IPS DF 4.7 (cell line): Measurements from ENCODE around the gene FAM163A.
"Not testable (repeated sequence)": the region's sequence is repeated elsewhere in the genome, so short reads cannot be mapped to it uniquely, and the experiment has no call there.

Experiments used
- DNase-seq: peaks from one replicate; pipeline ENCODE4 v3.0.0-alpha.2; 2013; ENCODE audit warnings: low spot score; ENCODE audit errors: extremely low read depth

The FAM163A gene

DNA sequence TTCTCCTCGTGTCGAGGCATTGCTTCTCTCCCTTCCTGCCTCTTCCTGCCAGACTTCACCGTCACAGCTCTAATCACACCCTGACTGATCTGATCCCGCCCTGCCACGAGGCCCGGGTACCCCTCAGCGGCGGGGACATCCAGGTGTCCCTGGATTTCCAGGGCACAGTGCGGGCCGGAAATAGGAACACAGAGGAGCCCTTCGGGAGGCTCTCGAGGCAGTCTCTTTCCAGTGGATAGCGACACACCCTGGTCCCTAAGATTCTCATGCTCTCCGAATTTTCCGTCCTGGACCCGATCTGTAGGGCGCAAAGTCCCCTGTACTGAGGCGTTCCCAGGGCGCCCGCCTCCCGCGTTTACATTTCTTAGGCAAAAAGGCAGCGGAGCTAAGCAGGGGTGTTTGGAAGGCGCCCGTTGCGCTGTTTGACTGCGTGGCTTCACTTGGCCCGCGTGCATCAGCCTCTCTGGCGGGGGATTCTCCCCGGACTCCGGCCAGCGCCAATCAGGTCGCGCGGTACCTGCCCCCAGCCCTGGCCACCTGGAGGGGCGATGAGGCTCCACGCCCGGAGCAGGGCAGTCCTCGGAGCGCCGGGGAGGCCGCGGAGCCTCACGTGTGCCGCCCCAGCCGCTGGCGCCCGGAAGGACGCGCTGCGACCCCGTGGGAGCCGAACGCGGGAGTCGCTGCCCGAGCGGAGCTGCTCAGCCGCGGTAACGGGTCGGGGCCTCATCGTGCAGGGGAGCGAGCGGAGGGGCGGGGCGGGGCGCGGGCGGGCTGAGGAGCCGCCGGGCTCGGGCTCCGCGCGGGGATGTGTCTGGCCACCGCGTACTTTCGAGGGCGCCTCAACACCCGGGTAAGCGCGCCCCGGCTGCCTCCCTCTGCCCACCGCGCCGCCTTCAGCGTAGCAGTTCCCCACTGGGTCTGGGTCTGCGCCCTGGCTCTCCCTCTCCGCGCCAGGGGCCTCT is at the start of gene FAM163A:
Gene FAM163A, plus strand, starts transcription at position 575 of the 962 bp plus-strand sequence. CDS start 69,807 bp downstream, outside the sequence.
- DNase-seq = no peak

DNA sequence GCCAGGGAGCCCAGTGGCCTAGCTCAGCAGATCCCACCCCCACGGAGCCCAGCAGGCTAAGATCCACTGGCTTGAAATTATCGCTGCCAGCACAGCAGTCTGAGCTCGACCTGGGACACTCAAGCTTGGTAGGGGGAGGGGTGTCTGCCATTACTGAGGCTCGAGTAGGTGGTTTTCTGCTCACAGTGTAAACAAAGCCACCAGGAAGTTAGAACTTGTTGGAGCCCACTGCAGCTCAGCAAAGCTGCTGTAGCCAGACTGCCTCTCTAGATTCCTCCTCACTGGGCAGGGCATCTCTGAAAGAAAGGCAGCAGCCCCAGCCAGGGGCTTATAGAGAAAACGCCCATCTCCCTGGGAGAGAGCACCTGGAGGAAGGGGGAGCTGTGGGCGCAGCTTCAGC is 48.6 kb upstream of the FAM163A start:
- not testable (repeated sequence) for DNase-seq

DNA sequence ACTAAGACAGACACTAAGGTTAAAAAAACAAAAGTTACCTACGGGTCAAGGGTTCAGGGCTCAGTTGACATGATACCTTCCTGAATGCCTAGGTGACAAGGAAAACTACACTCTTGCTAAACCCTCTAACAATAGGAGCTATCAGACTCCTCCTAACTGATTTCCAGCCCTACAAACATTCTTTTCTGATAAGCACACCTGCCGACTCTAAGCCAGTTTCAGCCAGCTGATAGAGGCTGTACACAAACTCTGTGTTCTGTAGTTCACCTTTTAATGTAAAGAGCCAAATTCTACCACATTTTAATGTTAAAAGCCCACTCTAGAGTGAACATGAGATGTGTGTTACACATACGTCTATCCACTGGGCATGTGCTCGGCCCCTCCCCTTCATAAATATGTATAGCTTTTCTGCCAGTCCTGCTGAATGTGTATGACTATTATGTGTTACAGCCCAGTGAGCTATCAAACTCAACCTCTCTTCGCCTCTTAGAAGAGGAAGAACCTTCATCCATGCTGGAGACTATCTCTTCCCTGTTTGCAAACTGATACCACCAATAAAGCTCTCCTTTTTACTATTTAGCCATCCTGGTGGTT is 40.0 kb upstream of the FAM163A start:
- DNase-seq = no peak

DNA sequence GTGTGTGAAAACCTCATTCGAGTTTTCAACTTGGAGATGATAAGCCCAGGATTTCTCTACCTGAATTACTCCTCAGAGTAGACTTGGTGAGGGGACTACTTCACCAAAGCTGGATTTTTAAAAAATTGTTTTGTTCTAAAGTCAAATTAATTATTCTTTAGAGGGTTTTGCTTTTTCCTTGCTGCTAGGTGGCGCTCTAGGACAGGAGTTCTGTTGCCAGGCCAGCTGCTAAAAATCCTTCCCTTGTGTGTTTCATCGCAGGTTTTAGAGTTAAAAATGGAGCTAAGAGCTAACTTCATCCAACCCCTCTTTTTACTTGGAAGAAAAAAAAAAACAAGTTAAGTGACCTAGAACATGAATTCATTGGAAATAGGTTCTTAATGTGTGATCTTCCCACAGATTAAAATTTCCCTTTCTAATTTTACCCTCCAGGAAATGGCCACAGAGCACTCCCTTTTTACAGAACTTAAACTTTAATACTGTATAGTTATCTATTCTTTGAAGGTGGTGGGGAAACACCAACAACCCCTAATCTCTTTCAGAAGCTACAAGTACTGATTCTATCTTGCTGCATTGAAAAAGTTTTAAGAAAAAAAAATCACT is 36.7 kb upstream of the FAM163A start:
- DNase-seq = peak; percentile 19

DNA sequence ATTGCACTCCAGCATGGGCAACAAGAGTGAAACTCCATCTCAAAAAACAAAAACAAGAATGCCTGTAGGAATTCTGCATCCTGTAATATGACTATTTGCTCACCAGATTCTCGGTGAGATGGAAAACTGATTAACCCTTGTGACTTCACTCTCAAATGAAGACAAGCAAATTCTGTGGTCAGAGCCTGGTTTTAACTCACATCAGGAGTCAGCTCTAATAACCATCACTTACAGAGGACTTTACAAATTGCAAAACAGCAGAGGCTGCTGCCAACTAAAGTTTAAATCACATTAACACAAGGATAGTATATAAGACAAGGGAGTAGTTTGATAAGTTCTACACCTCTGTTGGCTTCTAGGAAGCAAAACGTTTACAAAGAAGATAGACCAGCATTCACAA is 35.7 kb upstream of the FAM163A start:
- no peak for DNase-seq

DNA sequence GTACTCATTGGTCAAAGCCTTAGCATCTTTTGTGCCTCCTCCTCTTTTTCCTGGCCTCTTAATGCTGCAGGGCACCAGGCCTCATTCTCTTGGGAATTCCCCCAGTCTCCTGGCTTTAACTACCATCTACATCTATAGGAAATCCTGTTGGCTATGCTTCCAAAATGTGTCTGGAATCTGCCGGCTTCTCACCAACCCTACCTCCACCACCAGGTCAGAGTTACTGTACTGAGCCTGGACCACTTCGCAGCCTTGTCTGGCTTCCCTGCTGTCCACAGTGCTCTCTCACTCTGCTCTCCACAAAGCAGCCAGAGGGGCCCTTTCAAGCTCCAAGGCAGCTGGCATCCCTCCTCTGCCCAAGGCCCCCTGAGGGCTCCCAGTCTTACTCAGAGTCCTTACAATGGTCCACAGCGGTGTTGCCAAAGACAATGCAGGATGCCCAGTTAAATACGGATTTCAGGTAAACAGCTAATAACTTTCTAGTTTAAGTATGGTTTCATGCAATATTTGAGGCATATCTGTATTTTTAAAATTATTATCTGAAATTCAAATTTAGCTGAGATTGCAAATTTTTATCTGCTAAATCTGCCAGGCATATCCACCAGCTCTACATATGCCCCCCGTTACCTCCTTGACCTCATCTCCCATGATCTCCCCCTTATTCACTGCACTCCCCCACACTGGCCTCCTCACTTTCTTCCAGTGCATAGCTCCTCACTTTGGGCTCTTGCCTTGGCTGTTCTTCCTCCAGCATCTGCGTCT is 34.5 kb upstream of the FAM163A start:
- DNase-seq = no peak

DNA sequence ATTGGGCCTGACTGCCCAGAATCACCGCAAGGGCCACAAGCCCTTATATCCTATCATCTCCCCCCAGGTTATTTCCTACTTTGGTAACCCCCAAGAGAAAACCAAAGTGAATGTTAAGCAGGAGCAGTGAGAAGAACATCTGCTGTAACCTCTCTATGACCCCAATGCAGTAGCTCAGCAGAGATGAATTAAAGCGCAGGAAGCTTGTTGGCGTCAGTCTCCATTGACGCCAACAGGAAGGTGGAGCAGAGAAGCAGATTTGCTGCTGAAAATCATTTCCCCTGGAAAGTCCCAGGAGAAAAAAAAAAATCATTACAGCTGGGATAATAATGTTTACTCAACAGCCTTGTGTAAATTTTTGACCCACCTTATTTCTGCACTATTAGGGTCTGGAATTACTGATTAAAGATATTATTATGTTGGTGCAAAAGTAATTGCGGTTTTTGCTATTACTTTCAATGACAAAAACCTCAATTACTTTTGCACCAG is 33.2 kb upstream of the FAM163A start:
- no peak for DNase-seq

DNA sequence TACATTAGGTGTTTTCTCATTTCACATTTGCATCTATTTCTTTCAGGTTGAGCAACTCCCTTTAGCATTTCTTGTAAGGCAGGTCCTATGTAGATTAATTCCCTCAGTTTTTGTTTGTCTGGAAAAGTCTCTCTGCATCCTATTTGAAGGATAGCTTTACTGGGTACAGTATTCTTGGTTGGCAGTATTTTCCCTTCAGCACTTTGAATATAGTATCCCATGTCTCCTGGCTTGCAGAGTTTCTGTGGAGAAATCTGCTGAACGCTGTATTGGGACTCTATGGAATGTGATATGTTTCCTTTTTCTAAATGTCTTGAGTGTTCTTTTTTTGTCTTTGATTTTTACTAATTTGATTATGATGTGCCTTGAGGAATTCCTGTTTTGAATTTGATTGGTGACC is 28.9 kb upstream of the FAM163A start:
- DNase-seq = no peak

DNA sequence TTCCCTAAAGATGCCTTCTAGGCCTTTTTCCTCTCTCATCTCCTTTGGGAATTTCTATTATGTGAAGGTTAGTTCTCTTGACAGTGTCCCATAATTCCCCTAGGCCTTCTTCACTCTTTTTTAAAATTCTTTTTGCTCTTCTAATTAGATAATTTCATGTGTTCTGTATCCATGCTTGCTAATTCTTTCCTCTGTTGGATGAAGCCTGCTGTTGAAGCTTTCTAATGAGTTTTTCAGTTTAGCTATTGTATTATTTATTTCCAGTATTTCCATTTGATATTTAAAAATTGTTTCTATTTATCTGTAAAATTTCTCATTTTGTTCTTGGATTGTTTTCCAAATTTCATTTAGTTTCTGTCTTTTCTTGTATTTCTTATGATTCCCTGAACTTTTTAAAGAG is 28.5 kb upstream of the FAM163A start:
- DNase-seq = no peak

DNA sequence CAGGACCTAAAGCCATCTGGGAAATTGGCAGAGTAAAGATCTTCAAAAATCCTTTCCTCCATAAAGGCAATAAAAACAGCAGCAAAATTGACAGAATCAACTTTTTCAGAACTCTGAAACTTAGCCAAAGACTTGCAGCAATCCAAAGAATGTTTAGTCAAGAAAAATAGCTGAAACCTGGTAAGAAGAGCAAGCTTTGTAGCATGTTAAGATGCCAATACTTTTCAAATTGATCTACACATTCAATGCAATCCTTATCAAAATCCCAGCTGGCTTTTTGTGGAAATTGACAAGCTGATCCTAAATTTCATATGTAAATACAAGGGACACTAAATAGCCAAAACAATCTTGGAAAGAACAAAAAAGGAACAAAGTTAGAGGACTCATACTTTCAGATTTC is 23.8 kb upstream of the FAM163A start:
- no peak for DNase-seq

DNA sequence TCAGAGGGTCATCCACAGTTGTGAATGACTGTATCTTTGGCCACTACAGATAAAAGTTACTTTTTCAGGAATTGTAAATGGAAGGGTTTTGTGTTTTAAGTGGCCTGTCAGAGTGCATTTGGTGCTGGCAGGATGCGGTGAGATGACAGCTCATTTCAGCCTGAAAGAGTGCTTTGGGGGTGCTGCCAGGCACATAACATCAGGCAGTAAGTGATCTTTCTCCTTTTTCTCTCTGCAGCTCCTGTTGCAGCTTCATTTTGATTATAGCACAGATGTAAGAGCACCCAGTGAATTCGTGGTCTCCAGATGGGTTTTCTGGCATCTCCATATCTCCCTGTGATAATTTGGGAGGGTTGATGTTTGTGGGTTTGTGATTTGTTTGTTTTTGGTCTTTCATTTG is 14.8 kb upstream of the FAM163A start:
- no peak for DNase-seq

DNA sequence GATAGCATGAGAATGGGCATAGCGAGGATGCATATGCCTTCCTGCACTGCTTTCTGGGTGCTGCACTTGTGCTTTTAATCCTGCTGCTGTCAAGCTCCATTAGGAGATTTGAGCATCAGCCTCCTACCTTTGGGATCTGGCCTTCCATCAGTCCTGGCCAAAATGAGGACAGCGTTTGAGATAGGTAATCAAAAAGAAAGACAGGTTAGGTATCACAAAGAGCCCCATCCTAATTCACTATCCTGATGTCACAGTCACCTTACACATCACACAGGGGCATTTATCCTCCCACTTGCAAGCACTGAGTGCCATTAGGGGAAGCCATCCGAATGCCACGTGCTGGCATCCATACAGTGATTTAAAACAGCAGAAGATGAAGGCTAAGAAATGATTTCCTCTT is 13.2 kb upstream of the FAM163A start:
- no peak for DNase-seq

DNA sequence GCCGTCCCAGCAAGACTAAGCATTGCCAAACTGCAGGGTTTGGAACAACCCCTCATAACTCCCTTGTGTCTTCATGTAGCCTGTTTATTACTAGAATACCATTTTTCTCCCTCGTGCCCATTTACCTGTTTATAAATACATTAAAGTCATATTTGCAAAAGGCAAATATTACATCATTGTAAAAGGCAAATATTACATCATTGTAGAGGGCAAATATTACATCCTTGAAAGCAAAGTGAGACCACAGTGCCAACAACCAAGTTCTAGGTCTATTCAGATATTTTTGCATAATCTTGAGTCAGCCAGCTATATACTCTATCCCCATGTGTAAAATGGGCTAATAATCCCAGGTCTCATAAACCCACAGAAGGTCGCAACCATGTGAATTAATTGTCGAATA is 11.4 kb upstream of the FAM163A start:
- no peak for DNase-seq

DNA sequence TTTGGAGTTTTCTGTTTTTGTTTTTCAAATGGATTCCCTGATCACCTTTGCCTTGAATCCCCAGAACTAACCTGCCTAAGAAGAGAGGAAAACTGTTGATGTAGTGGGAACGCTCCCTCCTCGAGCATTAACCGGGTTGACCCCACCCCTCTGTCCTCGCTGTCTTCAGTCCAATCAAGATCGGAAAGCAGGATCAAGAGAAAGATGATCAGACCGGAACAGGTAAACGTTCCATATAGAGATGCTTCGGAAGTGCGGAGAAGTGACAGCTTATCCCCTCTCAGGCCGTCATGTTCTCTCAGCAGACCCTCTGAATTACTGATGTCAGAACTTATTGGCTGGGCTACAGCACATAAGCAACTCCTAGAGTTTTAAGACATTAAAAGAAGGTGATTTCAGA is 800 bp upstream of the FAM163A start:
- DNase-seq = no peak

DNA sequence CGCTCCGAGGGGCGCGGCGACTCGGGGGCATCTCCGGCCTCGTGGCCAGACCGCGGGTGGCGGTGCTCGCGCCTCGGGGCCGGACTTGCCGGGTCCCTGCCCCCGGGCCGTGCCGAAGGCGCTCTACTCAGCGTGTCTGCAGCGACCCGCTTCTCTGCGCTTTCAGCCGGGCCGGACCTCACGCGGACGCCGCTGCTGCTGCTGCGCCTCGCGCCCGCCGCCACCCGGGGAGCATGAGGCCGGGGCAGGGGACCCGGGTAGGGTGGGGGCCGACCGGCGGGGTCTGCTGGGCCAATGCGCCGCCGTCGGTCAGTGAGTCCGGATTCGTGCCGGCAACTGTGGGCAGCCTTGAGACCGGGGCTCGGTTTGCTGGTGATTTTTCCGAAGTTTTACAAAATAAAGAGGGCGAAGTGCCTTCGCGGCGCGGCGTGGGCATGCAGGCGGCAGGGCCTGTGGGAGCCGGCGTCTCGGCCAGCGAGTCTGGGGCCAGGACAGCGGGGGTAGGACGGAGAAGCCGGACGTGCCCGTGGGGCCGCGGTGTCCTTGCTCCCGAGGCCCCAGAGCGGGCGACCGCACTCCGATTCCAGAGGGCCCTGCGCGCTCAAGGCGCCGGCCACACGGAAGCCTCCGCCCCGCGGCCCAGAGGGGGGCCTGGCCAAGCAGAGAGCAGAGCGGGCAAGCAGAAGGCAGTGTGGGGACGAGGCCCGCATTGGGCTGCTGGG is 749 bp downstream of the FAM163A start:
- DNase-seq = no peak

DNA sequence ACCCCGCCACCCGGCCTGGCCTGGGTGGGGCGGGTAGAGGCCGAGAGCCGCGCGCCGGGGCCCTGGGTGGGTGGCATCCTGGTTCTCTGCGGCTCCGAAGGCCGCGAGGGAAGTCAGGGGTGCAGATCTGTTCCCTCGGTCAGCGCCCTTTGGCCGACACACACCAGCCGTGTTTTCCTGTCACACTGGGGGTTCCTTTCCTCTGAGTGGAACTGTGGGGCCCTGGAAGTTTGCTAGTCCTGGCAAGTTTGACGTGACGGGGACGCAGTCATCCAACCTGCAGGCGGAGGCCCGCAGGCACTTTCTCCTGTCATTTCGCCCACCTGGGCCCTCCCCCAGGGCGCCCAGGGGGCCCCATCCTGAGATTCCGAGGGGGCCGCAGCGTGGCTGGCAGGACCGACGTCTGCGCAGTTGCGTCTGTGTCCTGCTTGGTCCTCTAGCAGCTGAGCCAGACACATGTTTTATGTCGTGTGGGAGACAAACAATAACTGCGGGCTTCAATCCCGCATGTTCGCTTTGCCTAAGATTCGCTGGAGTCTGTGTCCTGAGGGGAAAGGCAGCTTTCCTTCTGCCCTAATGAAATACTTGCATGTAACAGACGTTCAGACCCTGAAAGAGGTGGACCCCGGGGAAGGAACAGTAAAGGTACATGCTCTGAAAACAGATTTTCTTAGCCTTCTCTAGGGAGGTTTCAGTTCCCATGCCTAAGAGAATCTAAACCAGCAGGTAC is 1.5 kb downstream of the FAM163A start:
- DNase-seq = no peak

DNA sequence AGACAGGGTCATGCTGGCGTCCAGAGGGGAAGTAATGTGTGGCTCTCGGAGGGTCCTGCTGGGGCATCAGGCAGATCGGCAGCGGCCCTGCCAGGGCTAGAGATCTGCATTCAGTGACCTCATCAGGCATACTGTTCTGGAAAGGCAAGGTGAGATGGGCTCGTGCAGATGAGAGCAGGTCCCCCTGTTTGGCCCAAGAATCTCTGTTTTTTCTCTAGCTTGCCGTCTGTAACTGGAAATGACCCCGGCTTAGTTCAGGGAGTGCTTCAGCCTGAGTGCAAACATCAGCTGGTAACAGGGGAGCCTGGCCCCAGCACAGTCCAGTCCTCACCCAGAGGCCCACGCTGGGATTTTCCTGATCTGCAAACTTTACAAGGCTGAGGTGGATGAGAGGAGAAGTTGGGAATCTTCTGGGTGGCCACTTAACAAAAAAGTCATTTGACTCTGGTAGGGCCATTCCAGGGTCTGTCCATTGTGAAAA is 2.1 kb downstream of the FAM163A start:
- DNase-seq = no peak

DNA sequence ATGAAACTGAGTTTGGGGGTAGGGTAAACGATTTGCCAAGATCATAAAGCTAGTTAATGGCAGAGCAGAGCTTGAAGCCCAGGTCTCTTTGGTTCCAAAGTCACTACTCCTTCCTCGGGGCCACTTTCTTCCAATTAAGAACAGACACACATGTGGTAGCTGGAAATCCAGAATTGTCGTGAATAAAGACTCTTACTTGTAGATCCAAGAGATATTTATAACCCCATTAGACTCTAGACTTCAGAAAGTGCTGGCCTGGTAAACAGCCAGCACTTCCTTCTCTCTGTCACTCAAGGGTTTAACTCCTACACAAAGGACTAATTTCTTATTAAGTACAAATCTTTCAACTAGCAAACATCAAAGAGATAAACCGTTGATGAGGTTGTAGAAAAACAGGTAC is 2.7 kb downstream of the FAM163A start:
- no peak for DNase-seq

DNA sequence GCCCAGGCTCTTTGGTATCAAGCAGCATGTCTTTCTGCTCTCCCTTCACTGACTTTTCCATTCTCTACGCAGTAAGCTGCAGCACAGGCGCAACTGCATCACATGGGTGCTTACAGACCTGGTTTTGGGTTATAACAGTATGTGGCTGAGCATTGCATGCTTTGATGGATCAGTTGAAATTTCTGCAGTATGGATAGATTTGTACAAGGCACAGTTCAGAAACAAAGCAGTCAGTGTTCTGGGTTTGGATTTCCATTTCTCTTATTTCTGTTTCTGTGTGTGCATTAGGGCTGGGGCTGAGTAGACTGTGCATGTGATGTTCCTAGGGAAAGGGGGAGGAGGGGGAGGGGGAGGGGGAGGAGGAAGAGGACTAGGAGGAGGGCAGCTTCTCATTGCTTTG is 4.5 kb downstream of the FAM163A start:
- no peak for DNase-seq

DNA sequence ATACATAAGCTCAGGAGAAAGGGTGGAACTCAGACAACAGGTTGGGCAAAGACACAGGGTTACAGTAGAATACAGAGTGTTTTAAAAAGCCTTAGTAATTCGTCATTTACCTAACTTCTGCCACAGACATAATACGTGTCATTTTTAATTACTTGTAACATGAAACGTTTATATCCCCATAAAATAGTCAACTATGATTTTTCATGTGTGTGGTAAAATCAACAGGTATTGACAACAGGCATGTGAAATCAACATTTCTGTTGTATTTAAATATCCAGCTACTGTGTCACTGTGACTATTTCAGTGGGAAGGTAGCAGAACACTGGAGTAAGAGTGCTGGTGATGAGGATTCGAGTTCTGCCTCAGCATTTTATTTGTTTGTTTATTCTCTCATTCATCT is 5.7 kb downstream of the FAM163A start:
- no peak for DNase-seq
